AG09309 (cell line): ENCODE measurements around the gene ZNF593OS.

Experiments
- DNase-seq: peaks from one replicate; pipeline ENCODE4 v3.0.0-alpha.2; 2010; ENCODE audit warnings: low read depth
- H3K4me3 ChIP-seq: 2 replicates; pipeline ENCODE4 v1.5.1; 2011; ENCODE audit warnings: mild to moderate bottlenecking, low read depth, low read length, moderate library complexity; ENCODE audit not compliant: control insufficient read depth
- TF ChIP-seq, protein P1 (sequence below): IDR thresholded peaks from 2 replicates; pipeline ENCODE4 v1.5.1; 2011; ENCODE audit warnings: mild to moderate bottlenecking, low read depth, low read length, inconsistent platforms; ENCODE audit not compliant: insufficient read depth, control insufficient read depth; ENCODE audit errors: missing control alignments

The ZNF593OS gene

GRCh38 chr1:26164861-26165842 is 6.5 kb downstream of the ZNF593OS start:
- TF ChIP-seq, protein P1, sequence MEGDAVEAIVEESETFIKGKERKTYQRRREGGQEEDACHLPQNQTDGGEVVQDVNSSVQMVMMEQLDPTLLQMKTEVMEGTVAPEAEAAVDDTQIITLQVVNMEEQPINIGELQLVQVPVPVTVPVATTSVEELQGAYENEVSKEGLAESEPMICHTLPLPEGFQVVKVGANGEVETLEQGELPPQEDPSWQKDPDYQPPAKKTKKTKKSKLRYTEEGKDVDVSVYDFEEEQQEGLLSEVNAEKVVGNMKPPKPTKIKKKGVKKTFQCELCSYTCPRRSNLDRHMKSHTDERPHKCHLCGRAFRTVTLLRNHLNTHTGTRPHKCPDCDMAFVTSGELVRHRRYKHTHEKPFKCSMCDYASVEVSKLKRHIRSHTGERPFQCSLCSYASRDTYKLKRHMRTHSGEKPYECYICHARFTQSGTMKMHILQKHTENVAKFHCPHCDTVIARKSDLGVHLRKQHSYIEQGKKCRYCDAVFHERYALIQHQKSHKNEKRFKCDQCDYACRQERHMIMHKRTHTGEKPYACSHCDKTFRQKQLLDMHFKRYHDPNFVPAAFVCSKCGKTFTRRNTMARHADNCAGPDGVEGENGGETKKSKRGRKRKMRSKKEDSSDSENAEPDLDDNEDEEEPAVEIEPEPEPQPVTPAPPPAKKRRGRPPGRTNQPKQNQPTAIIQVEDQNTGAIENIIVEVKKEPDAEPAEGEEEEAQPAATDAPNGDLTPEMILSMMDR: no peak
- DNase-seq: no peak
- H3K4me3 ChIP-seq: no peak overlapping the region

DNA sequence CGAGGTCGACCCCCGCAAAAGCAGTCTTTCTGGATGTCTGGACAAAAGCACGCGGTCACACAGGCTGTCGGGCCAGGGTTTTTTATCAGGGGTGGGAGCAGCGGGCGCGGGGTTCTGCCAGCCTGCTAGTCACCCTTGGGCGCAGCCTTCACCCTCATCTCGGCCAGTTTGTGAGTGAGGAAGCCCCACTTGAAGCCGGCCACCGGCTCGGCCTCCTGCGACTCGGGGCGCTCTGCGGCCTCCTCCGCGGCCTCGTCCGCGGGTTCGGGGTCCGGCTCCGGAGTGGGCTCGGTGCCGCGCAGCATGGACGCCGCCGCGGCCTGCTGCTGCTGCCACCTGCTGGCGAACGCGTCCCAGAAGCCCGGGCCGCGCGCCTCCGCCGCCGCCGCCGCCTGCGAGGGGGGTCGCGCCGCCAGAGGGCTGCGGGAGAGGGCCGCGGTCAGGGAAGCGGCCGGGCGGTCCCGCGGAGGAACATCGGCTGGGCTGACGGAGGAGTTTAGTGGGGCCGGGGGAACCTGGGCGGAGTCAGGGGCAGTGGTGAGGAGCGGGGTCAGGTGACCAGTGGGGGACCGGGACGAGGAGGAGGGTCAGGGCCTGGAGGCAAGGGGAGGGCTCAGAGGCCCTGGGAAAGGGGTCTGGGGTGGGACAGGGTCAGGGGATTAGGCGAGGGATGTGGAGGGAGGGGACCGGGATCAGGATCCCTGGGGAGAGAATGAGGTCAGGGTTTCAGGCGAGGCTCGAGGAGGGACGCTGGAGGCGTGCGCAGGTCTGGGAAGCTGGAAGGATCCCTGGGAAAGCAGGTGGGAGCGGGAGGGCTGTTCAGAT is 7.4 kb downstream of the ZNF593OS start:
- peak overlapping the region; percentile 28 for H3K4me3 ChIP-seq
- no peak for DNase-seq
- TF ChIP-seq, protein P1: peak; percentile 41

DNA sequence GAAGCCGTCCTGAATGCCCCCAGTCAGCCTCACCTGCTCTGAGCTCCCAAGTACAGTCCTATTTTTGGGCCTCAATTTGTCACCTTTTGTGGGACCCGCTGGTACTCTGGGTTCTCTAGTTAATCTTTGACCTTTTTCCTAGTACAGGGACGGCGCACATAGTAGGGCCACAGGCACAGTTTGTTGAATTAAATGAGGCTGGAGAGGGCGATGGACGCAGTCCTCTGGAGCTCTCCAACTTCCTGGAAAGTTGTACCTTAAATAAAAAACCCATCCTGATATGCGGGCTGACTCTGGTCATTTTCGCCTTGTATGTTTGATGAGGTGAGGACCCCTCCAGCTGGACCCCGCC is 8.0 kb downstream of the ZNF593OS start:
- H3K4me3 ChIP-seq: no peak overlapping the region
- TF ChIP-seq, protein P1: no peak
- no peak for DNase-seq

- no peak for DNase-seq
- TF ChIP-seq, protein P1: no peak
- H3K4me3 ChIP-seq: peak overlapping the region; percentile 25
These were observed 9.4 kb downstream of the ZNF593OS start for GRCh38 chr1:26162220-26162709.

DNA sequence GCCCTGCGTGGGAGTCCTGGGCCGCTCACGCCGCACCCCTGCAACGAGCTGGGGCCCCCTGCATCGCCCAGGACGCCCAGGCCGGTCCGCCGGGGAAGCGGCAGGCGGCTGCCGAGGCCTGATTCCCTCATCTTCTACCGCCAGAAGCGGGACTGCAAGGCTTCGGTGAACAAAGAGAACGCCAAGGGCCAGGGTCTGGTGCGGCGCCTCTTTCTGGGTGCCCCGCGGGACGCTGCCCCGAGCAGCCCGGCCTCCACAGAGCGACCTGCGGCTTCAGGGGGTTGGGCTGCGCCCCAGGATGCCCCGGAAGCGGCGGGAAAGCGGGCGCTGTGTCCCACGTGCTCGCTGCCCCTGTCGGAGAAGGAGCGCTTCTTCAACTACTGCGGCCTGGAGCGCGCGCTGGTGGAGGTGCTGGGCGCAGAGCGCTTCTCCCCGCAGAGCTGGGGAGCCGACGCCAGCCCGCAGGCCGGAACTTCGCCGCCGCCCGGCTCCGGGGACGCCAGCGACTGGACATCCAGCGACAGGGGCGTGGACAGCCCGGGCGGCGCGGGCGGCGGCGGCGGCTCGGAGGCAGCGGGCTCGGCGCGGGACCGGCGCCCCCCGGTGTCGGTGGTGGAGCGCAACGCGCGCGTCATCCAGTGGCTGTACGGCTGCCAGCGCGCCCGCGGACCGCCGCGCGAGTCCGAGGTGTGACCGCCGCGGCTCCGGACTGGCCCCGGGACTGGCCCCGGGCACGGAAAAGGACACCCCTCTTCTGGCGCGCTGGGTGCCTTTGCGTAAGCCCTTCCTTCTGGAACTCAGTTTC is 10.0 kb downstream of the ZNF593OS start:
- DNase-seq: no peak
- TF ChIP-seq, protein P1: no peak
- H3K4me3 ChIP-seq: peak overlapping the region; percentile 31
